DOHH2 (cell line): ENCODE measurements around the gene LPIN1.
A peak's percentile ranks its signal among the peaks of the same experiment; 100 is the strongest.

Source experiments
- H3F3A ChIP-seq: fragments of 200-600 bp; sonication (generic), shearing (Covaris generic); 2 replicates; pipeline ENCODE4 v1.6.0; 2016; ENCODE audit warnings: antibody characterized with exemption, mild to moderate bottlenecking; ENCODE audit not compliant: control insufficient read depth, insufficient read depth
- H3K27ac ChIP-seq: fragments of 200-600 bp; sonication (generic); 2 replicates; pipeline ENCODE4 v1.5.1; 2014; ENCODE audit warnings: low read depth, mild to moderate bottlenecking, low read length, moderate library complexity
- H3K27me3 ChIP-seq: fragments of 200-600 bp; sonication (generic); 2 replicates; pipeline ENCODE4 v1.6.1; 2014; ENCODE audit warnings: mild to moderate bottlenecking, low read length, mixed read lengths; ENCODE audit not compliant: control insufficient read depth
- H3K36me3 ChIP-seq: fragments of 200-600 bp; sonication (generic); 2 replicates; pipeline ENCODE4 v1.6.1; 2014; ENCODE audit warnings: mild to moderate bottlenecking, low read length, moderate library complexity, mixed read lengths; ENCODE audit not compliant: control insufficient read depth
- H3K4me1 ChIP-seq: fragments of 200-600 bp; sonication (generic); 2 replicates; pipeline ENCODE4 v1.6.1; 2014; ENCODE audit warnings: mild to moderate bottlenecking, low read length, mixed read lengths; ENCODE audit not compliant: control insufficient read depth
- H3K4me2 ChIP-seq: fragments of 200-600 bp; sonication (generic); 2 replicates; pipeline ENCODE4 v1.6.0; 2014; ENCODE audit warnings: mild to moderate bottlenecking, low read length, moderate library complexity
- H3K4me3 ChIP-seq: fragments of 200-600 bp; sonication (generic); 2 replicates; pipeline ENCODE4 v1.5.1; 2014; ENCODE audit warnings: mild to moderate bottlenecking, low read length, mixed read lengths
- H3K79me2 ChIP-seq: fragments of 200-600 bp; sonication (generic); 2 replicates; pipeline ENCODE4 v1.6.1; 2014; ENCODE audit warnings: mild to moderate bottlenecking, low read length, mixed read lengths; ENCODE audit not compliant: control insufficient read depth
- H3K9me2 ChIP-seq: fragments of 200-600 bp; sonication (generic); replicated peaks from 2 replicates; pipeline ENCODE4 v1.6.1; 2014; ENCODE audit warnings: mild to moderate bottlenecking, low read length, mixed read lengths; ENCODE audit not compliant: control insufficient read depth
- H3K9me3 ChIP-seq: fragments of 200-600 bp; sonication (generic); 2 replicates; pipeline ENCODE4 v1.6.1; 2014; ENCODE audit warnings: antibody characterized with exemption, low read length, mixed read lengths; ENCODE audit not compliant: control insufficient read depth, insufficient read depth
- H4K20me1 ChIP-seq: fragments of 200-600 bp; sonication (generic); 2 replicates; pipeline ENCODE4 v1.6.0; 2014; ENCODE audit warnings: low read depth, mild to moderate bottlenecking, antibody characterized with exemption, low read length, moderate library complexity; ENCODE audit not compliant: control insufficient read depth, insufficient read depth
- EZH2phosphoT487 ChIP-seq: fragments of 200-600 bp; sonication (generic); IDR thresholded peaks from 2 replicates; pipeline ENCODE4 v1.6.1; 2017; ENCODE audit warnings: borderline replicate concordance, mild to moderate bottlenecking, antibody characterized with exemption, low read length, moderate library complexity, mixed read lengths
- TF ChIP-seq, protein P1 (sequence below): fragments of 200-600 bp; sonication (generic); IDR thresholded peaks from one replicate; pipeline ENCODE4 v1.5.1; 2014; ENCODE audit warnings: antibody characterized with exemption, mild to moderate bottlenecking, low read depth, low read length; ENCODE audit not compliant: poor library complexity, severe bottlenecking

LPIN1 gene

DNA sequence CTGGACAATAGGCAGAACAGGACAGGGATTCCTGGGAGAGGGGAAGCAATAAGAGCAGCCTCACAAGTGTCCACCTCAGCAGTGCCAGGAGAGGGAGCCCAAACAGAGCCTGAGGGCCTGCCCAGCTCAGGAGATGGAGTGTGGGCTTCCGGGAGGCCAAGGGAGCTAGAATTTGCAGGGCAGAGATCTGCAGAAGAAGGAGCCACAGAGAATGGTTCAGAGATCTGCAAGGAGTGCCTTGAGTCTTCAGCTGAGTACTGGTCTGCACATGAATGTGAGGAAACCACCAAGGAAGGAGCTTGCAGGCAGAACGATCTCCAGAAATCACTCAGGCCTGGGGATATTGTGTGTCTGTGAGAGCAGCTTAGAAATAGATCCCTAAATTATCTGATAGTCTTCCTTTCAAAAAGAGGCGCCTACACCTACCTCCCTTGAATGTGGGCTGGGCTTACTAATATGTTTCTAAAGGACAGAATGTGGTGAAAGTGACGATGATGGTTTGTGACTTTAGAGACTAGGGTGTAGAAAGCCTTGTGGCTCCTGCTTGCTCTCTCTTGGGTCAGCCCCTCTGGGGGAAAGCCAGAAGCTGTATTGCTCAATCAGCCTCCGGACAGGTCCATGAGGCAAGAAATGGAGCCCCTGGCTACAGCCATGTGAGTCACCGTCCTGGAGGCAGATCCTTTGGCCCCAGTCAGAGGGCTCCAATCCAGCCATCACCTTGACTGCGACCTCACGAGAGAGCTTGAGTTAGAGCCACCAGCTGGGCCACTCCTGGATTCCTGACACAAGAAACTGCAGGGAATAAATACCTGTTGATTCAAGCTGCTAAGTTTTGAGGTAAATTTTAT lies 7.6 kb upstream of the LPIN1 start:
- Histone ChIP-seq H3K27ac (no peak overlapping the region), H3K4me3 (no peak overlapping the region)

GRCh38 chr2:11740723-11741122 lies 5.7 kb upstream of the LPIN1 start:
- Histone ChIP-seq H4K20me1 (peaks cover 3% of the 10 kb centered on the region; the same call in 1 of the 2 replicates), H3K4me1 (peaks cover 25% of the 10 kb centered on the region)
- no peak for TF ChIP-seq EZH2phosphoT487
- TF ChIP-seq, protein P1, sequence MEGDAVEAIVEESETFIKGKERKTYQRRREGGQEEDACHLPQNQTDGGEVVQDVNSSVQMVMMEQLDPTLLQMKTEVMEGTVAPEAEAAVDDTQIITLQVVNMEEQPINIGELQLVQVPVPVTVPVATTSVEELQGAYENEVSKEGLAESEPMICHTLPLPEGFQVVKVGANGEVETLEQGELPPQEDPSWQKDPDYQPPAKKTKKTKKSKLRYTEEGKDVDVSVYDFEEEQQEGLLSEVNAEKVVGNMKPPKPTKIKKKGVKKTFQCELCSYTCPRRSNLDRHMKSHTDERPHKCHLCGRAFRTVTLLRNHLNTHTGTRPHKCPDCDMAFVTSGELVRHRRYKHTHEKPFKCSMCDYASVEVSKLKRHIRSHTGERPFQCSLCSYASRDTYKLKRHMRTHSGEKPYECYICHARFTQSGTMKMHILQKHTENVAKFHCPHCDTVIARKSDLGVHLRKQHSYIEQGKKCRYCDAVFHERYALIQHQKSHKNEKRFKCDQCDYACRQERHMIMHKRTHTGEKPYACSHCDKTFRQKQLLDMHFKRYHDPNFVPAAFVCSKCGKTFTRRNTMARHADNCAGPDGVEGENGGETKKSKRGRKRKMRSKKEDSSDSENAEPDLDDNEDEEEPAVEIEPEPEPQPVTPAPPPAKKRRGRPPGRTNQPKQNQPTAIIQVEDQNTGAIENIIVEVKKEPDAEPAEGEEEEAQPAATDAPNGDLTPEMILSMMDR = no peak

More for the DNA sequence above, 7.6 kb upstream of the LPIN1 start:
- Histone ChIP-seq H3K27me3 (peaks cover 34% of the 10 kb centered on the region), H3K9me3 (no peaks in the 10 kb centered on the region), H4K20me1 (no peaks in the 10 kb centered on the region), H3K9me2 (no peaks in the 10 kb centered on the region), H3K36me3 (no peaks in the 10 kb centered on the region), H3K79me2 (no peaks in the 10 kb centered on the region), H3K4me2 (no peak overlapping the region), H3F3A (no peaks in the 10 kb centered on the region), H3K4me1 (peaks cover 6% of the 10 kb centered on the region)
- no peak for TF ChIP-seq EZH2phosphoT487
- TF ChIP-seq, protein P1 = peak; percentile 50

GRCh38 chr2:11742317-11742701 lies 4.1 kb upstream of the LPIN1 start:
- Histone ChIP-seq H3K27ac (no peak overlapping the region), H3K4me3 (no peak overlapping the region), H3K9me3 (no peaks in the 10 kb centered on the region), H3F3A (peaks cover 10% of the 10 kb centered on the region), H3K9me2 (no peaks in the 10 kb centered on the region), H3K36me3 (no peaks in the 10 kb centered on the region), H3K79me2 (peaks cover 7% of the 10 kb centered on the region), H4K20me1 (peaks cover 4% of the 10 kb centered on the region; the same call in 1 of the 2 replicates), H3K27me3 (peaks cover 14% of the 10 kb centered on the region), H3K4me2 (no peak overlapping the region), H3K4me1 (peaks cover 36% of the 10 kb centered on the region)
- TF ChIP-seq, protein P1 = no peak
- no peak for TF ChIP-seq EZH2phosphoT487

More at GRCh38 chr2:11740723-11741122, 5.7 kb upstream of the LPIN1 start:
- Histone ChIP-seq H3K36me3 (no peaks in the 10 kb centered on the region), H3K4me3 (no peak overlapping the region), H3K9me3 (no peaks in the 10 kb centered on the region), H3F3A (peaks cover 6% of the 10 kb centered on the region; the same call in 1 of the 2 replicates), H3K79me2 (no peaks in the 10 kb centered on the region), H3K9me2 (no peaks in the 10 kb centered on the region), H3K27ac (no peak overlapping the region), H3K4me2 (no peak overlapping the region), H3K27me3 (peaks cover 23% of the 10 kb centered on the region)
